ENCODE data around the gene ASTN1.

ASTN1 gene

GRCh38 chr1:177165069-177165439 is 542 bp upstream of the ASTN1 start:
- in situ Hi-C loops (cut with MboI; ENCODE audit: low sequenced_read_pairs): no loop called here

- in situ Hi-C loops (cut with MboI; ENCODE audit: low sequenced_read_pairs): no loop called here
Observed at GRCh38 chr1:177163844-177164379, 600 bp downstream of the ASTN1 start.

- in situ Hi-C loops (cut with MboI; ENCODE audit: low sequenced_read_pairs): no loop called here
Observed at GRCh38 chr1:177162243-177162642, 2.3 kb downstream of the ASTN1 start.

GRCh38 chr1:177146499-177146898 is 18.0 kb downstream of the ASTN1 start:
- in situ Hi-C loops (cut with MboI; ENCODE audit: low sequenced_read_pairs): no loop called here

- in situ Hi-C loops (cut with MboI; ENCODE audit: low sequenced_read_pairs): no loop called here
Observed at GRCh38 chr1:177145106-177146070, 19.1 kb downstream of the ASTN1 start.

GRCh38 chr1:177142791-177143271 is 21.7 kb downstream of the ASTN1 start:
- in situ Hi-C loops (cut with MboI; ENCODE audit: low sequenced_read_pairs): no loop called here

- in situ Hi-C loops (cut with MboI; ENCODE audit: low sequenced_read_pairs): no loop called here
Observed at GRCh38 chr1:177142010-177142409, 22.5 kb downstream of the ASTN1 start.

GRCh38 chr1:177138347-177138746 is 26.2 kb downstream of the ASTN1 start:
- in situ Hi-C loops (cut with MboI; ENCODE audit: low sequenced_read_pairs): no loop called here

- in situ Hi-C loops (cut with MboI; ENCODE audit: low sequenced_read_pairs): no loop called here
Observed at GRCh38 chr1:177137814-177138213, 26.7 kb downstream of the ASTN1 start.

- in situ Hi-C loops (cut with MboI; ENCODE audit: low sequenced_read_pairs): no loop called here
Observed at GRCh38 chr1:177135250-177135649, 29.3 kb downstream of the ASTN1 start.

GRCh38 chr1:177133977-177134538 is 30.5 kb downstream of the ASTN1 start:
- in situ Hi-C loops (cut with MboI; ENCODE audit: low sequenced_read_pairs): no loop called here

- in situ Hi-C loops (cut with MboI; ENCODE audit: low sequenced_read_pairs): no loop called here
Observed at GRCh38 chr1:177132141-177132540, 32.4 kb downstream of the ASTN1 start.

GRCh38 chr1:177131723-177132122 is 32.8 kb downstream of the ASTN1 start:
- in situ Hi-C loops (cut with MboI; ENCODE audit: low sequenced_read_pairs): no loop called here

GRCh38 chr1:177130451-177130945 is 34.0 kb downstream of the ASTN1 start:
- in situ Hi-C loops (cut with MboI; ENCODE audit: low sequenced_read_pairs): no loop called here

GRCh38 chr1:177128665-177129281 is 35.7 kb downstream of the ASTN1 start:
- in situ Hi-C loops (cut with MboI; ENCODE audit: low sequenced_read_pairs): no loop called here

- in situ Hi-C loops (cut with MboI; ENCODE audit: low sequenced_read_pairs): no loop called here
Observed at GRCh38 chr1:177126267-177126666, 38.2 kb downstream of the ASTN1 start.

- in situ Hi-C loops (cut with MboI; ENCODE audit: low sequenced_read_pairs): no loop called here
Observed at GRCh38 chr1:177124577-177125278, 39.8 kb downstream of the ASTN1 start.

GRCh38 chr1:177122461-177123251 is 41.9 kb downstream of the ASTN1 start:
- in situ Hi-C loops (cut with MboI; ENCODE audit: low sequenced_read_pairs): no loop called here

- in situ Hi-C loops (cut with MboI; ENCODE audit: low sequenced_read_pairs): no loop called here
Observed at GRCh38 chr1:177119311-177119710, 45.2 kb downstream of the ASTN1 start.

- in situ Hi-C loops (cut with MboI; ENCODE audit: low sequenced_read_pairs): no loop called here
Observed at GRCh38 chr1:177118901-177119300, 45.6 kb downstream of the ASTN1 start.
